HepG2 (cell line): ENCODE measurements around the gene ZNF230. TPM values are rescaled to one million over a fixed set of nuclear protein-coding genes. Genes with fewer than 3 reads are reported as not detected.

Experiments
- GATAD1 ChIP-seq: IDR thresholded peaks from 2 replicates; pipeline ENCODE4 v1.6.1; 2016; ENCODE audit warnings: missing genetic modification reagents, missing compliant biosample characterization
- KLF11 ChIP-seq: IDR thresholded peaks from 2 replicates; pipeline ENCODE4 v1.6.1; 2016; ENCODE audit warnings: missing compliant biosample characterization
- NR2F2 ChIP-seq: IDR thresholded peaks from 2 replicates; pipeline ENCODE4 v1.6.1; 2012; ENCODE audit warnings: low read depth, inconsistent platforms, borderline replicate concordance
- RELA ChIP-seq: sonication (generic); formaldehyde crosslinking; IDR thresholded peaks from 2 replicates; pipeline ENCODE4 v1.4.0; 2020; ENCODE audit warnings: missing genetic modification reagents
- RFX3 ChIP-seq: IDR thresholded peaks from 2 replicates; pipeline ENCODE4 v1.6.1; 2016; ENCODE audit warnings: missing biosample characterization, missing genetic modification reagents
- SOX13 ChIP-seq, 3 experiments: fragments of 450-650 bp in 1 of 3; sonication (generic) in 1 of 3; formaldehyde crosslinking in 1 of 3; IDR thresholded peaks in 2 of 3; conservative IDR thresholded peaks in 1 of 3; 2 replicates each; pipeline versions ENCODE4 v1.5.0 to v1.6.1; 2016 to 2020; ENCODE audit warnings: antibody characterized with exemption in 1 of 3, mild to moderate bottlenecking in 1 of 3, missing compliant biosample characterization in 1 of 3, missing genetic modification reagents in 1 of 3, moderate library complexity in 1 of 3
- TCF7L2 ChIP-seq: IDR thresholded peaks from 2 replicates; pipeline ENCODE4 v1.6.1; 2011; ENCODE audit warnings: mild to moderate bottlenecking, low read depth, low read length, moderate library complexity
- TGIF2 ChIP-seq: IDR thresholded peaks from 2 replicates; pipeline ENCODE4 v1.6.1; 2016; ENCODE audit warnings: control low read depth, missing compliant biosample characterization
- ZFP90 ChIP-seq: sonication (generic); formaldehyde crosslinking; IDR thresholded peaks from 2 replicates; pipeline ENCODE4 v1.8.0; 2022; ENCODE audit warnings: missing genetic modification reagents, mild to moderate bottlenecking, inconsistent platforms, borderline replicate concordance
- ZNF24 ChIP-seq: fragments of 450-650 bp; IDR thresholded peaks from 2 replicates; pipeline ENCODE4 v1.6.1; 2017; ENCODE audit warnings: antibody characterized with exemption, mild to moderate bottlenecking
- ZNF367 ChIP-seq: sonication (generic); formaldehyde crosslinking; IDR thresholded peaks from 2 replicates; pipeline ENCODE4 v1.4.0; 2020; ENCODE audit warnings: missing genetic modification reagents, borderline replicate concordance
- ZNF382 ChIP-seq: sonication (generic); formaldehyde crosslinking; IDR thresholded peaks from 2 replicates; pipeline ENCODE4 v1.5.0; 2020; ENCODE audit warnings: missing genetic modification reagents, mild to moderate bottlenecking, borderline replicate concordance
- ZNF572 ChIP-seq: sonication (generic); formaldehyde crosslinking; IDR thresholded peaks from 2 replicates; pipeline ENCODE4 v1.5.1; 2020; ENCODE audit warnings: mild to moderate bottlenecking, missing genetic modification reagents
- ZNF883 ChIP-seq: sonication (generic); formaldehyde crosslinking; IDR thresholded peaks from 2 replicates; pipeline ENCODE4 v1.5.1; 2020; ENCODE audit warnings: mild to moderate bottlenecking, missing genetic modification reagents; ENCODE audit errors: not compliant biosample characterization
- polyA plus RNA-seq, 8 experiments: library from polyadenylated mRNA; depleted of rRNA in 3 of 8; stranded (reverse) in 7 of 8; unstranded in 1 of 8; fragments of >200 nt; fragmentation: Illumina TruSeq in 4 of 8; extraction: Trizol in 4 of 8; gene quantifications; 2 replicates each; pipeline versions ENCODE4 v1.2.1 to v1.2.3, GENCODE V29; 2011 to 2016; ENCODE audit warnings: low read depth in 4 of 8, missing spikeins in 1 of 8, mixed read lengths in 1 of 8; ENCODE audit not compliant: insufficient read depth in 1 of 8
- total RNA-seq, 5 experiments: library from RNA; depleted of rRNA; stranded (reverse); fragments of >200 nt; fragmentation: Illumina TruSeq; extraction: Trizol; gene quantifications; 2 replicates each; pipeline ENCODE4 v1.2.3, GENCODE V29; 2016; ENCODE audit warnings: low read depth in 1 of 5
- TF ChIP-seq, protein P1 (sequence below): sonication (generic); formaldehyde crosslinking; IDR thresholded peaks from 2 replicates; pipeline ENCODE4 v1.9.0; 2021; ENCODE audit warnings: missing genetic modification reagents, mild to moderate bottlenecking, borderline replicate concordance
- TF ChIP-seq, protein P2 (sequence below): IDR thresholded peaks from 2 replicates; pipeline ENCODE4 v1.6.1; 2016; ENCODE audit warnings: low read depth
- TF ChIP-seq, protein P3 (sequence below): sonication (generic); formaldehyde crosslinking; IDR thresholded peaks from 2 replicates; pipeline ENCODE4 v1.4.0; 2020; ENCODE audit warnings: missing genetic modification reagents, borderline replicate concordance
- TF ChIP-seq, protein P4 (sequence below): IDR thresholded peaks from 2 replicates; pipeline ENCODE4 v1.6.1; 2016; ENCODE audit warnings: mild to moderate bottlenecking, missing biosample characterization, missing genetic modification reagents
- TF ChIP-seq, protein P5 (sequence below): IDR thresholded peaks from 2 replicates; pipeline ENCODE4 v1.4.0; 2020; ENCODE audit warnings: mild to moderate bottlenecking, missing genetic modification reagents

ZNF230 gene
- total and polyA plus RNA-seq, 2 of the 13 experiments (the other 11 are each of a cell fraction or from before 2014, with no cell fraction given), result 2.4 to 5.5 TPM

DNA sequence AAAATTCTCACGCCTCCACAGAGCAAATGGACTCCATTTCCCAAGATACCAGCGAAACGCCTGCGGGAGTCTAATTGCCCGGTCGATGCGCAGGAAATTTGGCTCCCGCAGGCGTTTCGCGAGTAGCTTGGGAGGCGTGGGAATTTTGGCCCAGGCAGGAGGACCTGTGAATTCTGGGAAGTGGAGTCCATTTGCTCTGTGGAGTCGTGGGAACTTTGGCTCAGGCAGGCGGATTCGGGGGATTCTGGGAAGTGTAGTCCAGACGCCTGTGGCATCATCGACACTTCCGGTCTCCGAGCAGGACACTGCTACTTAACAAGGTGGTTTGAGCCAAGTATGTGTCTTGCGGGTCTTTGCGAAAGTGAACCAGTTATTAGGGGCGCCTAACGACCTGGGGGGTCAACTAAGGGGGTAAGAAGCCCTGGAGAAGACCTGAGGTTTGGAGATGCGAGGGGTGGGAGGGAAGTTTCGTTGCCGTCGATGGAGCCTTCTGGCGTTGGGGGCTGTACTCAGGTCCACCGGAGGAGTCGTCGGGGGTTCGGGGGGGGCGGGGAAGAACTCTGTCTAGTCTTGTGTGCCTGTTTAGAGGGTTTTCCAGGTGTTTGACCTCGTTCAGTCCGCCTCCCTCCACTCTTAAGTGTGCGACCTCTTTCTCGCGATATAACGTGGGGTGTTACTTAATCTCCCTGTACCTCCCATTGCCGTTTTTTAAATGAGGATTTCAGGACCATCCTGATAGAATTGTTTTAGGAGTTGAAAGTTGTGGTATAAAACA, 18.7 kb upstream of the ZNF230 start, which contains the start of gene ZNF155 (continued):
- no peak for TF ChIP-seq ZNF382 (CRISPR knock-in tag)
- TF ChIP-seq NR2F2, result no peak
- TF ChIP-seq ZNF367 (CRISPR knock-in tag), result no peak
- peak; percentile 62 for TF ChIP-seq GATAD1 (CRISPR knock-in tag)
- TF ChIP-seq, protein P1, sequence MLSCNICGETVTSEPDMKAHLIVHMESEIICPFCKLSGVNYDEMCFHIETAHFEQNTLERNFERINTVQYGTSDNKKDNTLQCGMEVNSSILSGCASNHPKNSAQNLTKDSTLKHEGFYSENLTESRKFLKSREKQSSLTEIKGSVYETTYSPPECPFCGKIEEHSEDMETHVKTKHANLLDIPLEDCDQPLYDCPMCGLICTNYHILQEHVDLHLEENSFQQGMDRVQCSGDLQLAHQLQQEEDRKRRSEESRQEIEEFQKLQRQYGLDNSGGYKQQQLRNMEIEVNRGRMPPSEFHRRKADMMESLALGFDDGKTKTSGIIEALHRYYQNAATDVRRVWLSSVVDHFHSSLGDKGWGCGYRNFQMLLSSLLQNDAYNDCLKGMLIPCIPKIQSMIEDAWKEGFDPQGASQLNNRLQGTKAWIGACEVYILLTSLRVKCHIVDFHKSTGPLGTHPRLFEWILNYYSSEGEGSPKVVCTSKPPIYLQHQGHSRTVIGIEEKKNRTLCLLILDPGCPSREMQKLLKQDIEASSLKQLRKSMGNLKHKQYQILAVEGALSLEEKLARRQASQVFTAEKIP (CRISPR knock-in tag), result no peak
- TF ChIP-seq RELA (CRISPR knock-in tag), result no peak
- TF ChIP-seq ZNF24, result no peak
- TF ChIP-seq TCF7L2, result no peak
- no peak for TF ChIP-seq ZFP90 (CRISPR knock-in tag)
- TF ChIP-seq, protein P2, sequence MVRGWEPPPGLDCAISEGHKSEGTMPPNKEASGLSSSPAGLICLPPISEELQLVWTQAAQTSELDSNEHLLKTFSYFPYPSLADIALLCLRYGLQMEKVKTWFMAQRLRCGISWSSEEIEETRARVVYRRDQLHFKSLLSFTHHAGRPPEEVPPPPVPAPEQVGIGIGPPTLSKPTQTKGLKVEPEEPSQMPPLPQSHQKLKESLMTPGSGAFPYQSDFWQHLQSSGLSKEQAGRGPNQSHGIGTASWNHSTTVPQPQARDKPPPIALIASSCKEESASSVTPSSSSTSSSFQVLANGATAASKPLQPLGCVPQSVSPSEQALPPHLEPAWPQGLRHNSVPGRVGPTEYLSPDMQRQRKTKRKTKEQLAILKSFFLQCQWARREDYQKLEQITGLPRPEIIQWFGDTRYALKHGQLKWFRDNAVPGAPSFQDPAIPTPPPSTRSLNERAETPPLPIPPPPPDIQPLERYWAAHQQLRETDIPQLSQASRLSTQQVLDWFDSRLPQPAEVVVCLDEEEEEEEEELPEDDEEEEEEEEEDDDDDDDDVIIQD, result no peak
- TF ChIP-seq RFX3 (CRISPR knock-in tag), result no peak
- TF ChIP-seq, protein P3, sequence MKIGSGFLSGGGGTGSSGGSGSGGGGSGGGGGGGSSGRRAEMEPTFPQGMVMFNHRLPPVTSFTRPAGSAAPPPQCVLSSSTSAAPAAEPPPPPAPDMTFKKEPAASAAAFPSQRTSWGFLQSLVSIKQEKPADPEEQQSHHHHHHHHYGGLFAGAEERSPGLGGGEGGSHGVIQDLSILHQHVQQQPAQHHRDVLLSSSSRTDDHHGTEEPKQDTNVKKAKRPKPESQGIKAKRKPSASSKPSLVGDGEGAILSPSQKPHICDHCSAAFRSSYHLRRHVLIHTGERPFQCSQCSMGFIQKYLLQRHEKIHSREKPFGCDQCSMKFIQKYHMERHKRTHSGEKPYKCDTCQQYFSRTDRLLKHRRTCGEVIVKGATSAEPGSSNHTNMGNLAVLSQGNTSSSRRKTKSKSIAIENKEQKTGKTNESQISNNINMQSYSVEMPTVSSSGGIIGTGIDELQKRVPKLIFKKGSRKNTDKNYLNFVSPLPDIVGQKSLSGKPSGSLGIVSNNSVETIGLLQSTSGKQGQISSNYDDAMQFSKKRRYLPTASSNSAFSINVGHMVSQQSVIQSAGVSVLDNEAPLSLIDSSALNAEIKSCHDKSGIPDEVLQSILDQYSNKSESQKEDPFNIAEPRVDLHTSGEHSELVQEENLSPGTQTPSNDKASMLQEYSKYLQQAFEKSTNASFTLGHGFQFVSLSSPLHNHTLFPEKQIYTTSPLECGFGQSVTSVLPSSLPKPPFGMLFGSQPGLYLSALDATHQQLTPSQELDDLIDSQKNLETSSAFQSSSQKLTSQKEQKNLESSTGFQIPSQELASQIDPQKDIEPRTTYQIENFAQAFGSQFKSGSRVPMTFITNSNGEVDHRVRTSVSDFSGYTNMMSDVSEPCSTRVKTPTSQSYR (CRISPR knock-in tag), result no peak
- TF ChIP-seq TGIF2 (CRISPR knock-in tag), result no peak
- TF ChIP-seq KLF11 (CRISPR knock-in tag), result no peak
- no peak for TF ChIP-seq ZNF883
- TF ChIP-seq, protein P4, sequence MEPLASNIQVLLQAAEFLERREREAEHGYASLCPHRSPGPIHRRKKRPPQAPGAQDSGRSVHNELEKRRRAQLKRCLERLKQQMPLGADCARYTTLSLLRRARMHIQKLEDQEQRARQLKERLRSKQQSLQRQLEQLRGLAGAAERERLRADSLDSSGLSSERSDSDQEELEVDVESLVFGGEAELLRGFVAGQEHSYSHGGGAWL (CRISPR knock-in tag), result no peak
- TF ChIP-seq SOX13 (IDR thresholded peaks at IDR 0.05), result no peak
- TF ChIP-seq SOX13 (CRISPR knock-in tag; conservative IDR thresholded peaks at IDR 0.05 in 1 of 2, IDR thresholded peaks at IDR 0.05 in 1 of 2), result no peak
- TF ChIP-seq, protein P5, sequence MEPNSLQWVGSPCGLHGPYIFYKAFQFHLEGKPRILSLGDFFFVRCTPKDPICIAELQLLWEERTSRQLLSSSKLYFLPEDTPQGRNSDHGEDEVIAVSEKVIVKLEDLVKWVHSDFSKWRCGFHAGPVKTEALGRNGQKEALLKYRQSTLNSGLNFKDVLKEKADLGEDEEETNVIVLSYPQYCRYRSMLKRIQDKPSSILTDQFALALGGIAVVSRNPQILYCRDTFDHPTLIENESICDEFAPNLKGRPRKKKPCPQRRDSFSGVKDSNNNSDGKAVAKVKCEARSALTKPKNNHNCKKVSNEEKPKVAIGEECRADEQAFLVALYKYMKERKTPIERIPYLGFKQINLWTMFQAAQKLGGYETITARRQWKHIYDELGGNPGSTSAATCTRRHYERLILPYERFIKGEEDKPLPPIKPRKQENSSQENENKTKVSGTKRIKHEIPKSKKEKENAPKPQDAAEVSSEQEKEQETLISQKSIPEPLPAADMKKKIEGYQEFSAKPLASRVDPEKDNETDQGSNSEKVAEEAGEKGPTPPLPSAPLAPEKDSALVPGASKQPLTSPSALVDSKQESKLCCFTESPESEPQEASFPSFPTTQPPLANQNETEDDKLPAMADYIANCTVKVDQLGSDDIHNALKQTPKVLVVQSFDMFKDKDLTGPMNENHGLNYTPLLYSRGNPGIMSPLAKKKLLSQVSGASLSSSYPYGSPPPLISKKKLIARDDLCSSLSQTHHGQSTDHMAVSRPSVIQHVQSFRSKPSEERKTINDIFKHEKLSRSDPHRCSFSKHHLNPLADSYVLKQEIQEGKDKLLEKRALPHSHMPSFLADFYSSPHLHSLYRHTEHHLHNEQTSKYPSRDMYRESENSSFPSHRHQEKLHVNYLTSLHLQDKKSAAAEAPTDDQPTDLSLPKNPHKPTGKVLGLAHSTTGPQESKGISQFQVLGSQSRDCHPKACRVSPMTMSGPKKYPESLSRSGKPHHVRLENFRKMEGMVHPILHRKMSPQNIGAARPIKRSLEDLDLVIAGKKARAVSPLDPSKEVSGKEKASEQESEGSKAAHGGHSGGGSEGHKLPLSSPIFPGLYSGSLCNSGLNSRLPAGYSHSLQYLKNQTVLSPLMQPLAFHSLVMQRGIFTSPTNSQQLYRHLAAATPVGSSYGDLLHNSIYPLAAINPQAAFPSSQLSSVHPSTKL (CRISPR knock-in tag), result 0 out of 2 replicates have a peak, but pooled peaks have one; percentile 13
- no peak for TF ChIP-seq ZNF572
